ENCODE results near the gene NOP53. TPM values are rescaled to one million over a fixed set of nuclear protein-coding genes. Genes with fewer than 3 reads are reported as not detected.

Gene NOP53
- total and polyA plus RNA-seq, 2 of the 4 experiments (the other 2 are of a cell fraction) = 59.5 to 83.2 TPM

GRCh38 chr19:47730910-47731309, 14.4 kb upstream of the NOP53 start:
- DNase-seq (no peak), ATAC-seq (ENCODE audit: low read depth) (no peak)
- ChIA-PET POLR2A (ENCODE audit: unreplicated experiment) (no interaction called here), CTCF (no interaction called here)
- peaks cover 27% of the 10 kb centered on the region for H3K9me1 ChIP-seq (ENCODE audit: insufficient read depth, low read length)
- H4K8ac ChIP-seq (ENCODE audit: low read depth in 2 of 2, low read length in 2 of 2) = no peak overlapping the region
- 79% methylated on average over 3 of the region's 8 CpGs; no CpG with 5 or more reads in 1 of the 2 experiments for WGBS, 2 experiments (ENCODE audit: extremely low coverage in 2 of 2, insufficient read length in 1 of 2)
- TF ChIP-seq RAD21 (IDR thresholded peaks at IDR 0.05; ENCODE audit: low read length) = no peak
- TF ChIP-seq POLR2A (IDR thresholded peaks at IDR 0.05; ENCODE audit: low read depth, low read length) = no peak
- TF ChIP-seq MAZ (IDR thresholded peaks at IDR 0.05; ENCODE audit: borderline replicate concordance, low read depth, low read length) = no peak
- no peak for TF ChIP-seq MAFK (IDR thresholded peaks at IDR 0.05; ENCODE audit: low read depth, low read length)
- H2BK5ac ChIP-seq (ENCODE audit: low read depth, low read length, poor library complexity, severe bottlenecking) = no peak overlapping the region
- no peak overlapping the region for H2BK20ac ChIP-seq (ENCODE audit: low read depth, low read length)
- dilution Hi-C loops (cut with HindIII; ENCODE audit: low sequenced_read_pairs, unreplicated experiment) = no loop called here
- peaks cover 16% of the 10 kb centered on the region for H3K4me1 ChIP-seq (ENCODE audit: control insufficient read depth, insufficient read depth, low read length)
- no peak overlapping the region for H3K23ac ChIP-seq (ENCODE audit: low read depth, low read length)
- no peak overlapping the region for H4K91ac ChIP-seq (ENCODE audit: insufficient read depth, low read depth, low read length)
- peaks cover 72% of the 10 kb centered on the region for H3K36me3 ChIP-seq (ENCODE audit: control insufficient read depth, insufficient read depth, low read length)
- in situ Hi-C loops (cut with MboI; ENCODE audit: low sequenced_read_pairs) = no loop called here
- no peak overlapping the region for H2AK9ac ChIP-seq (replicated peaks; ENCODE audit: low read depth, low read length, poor library complexity)
- H3K27ac ChIP-seq (ENCODE audit: insufficient read depth, low read length) = no peak overlapping the region
- H3K4ac ChIP-seq (ENCODE audit: low read depth, low read length) = no peak overlapping the region
- H2BK120ac ChIP-seq (ENCODE audit: low read depth, low read length) = no peak overlapping the region
- no peaks in the 10 kb centered on the region for H3K9me3 ChIP-seq (ENCODE audit: control insufficient read depth, insufficient read depth, low read length)
- no peak overlapping the region for H2BK15ac ChIP-seq (ENCODE audit: low read depth, low read length)
- H3K56ac ChIP-seq (ENCODE audit: extremely low read depth, insufficient read depth, low read length) = no peak overlapping the region
- intact Hi-C loops (cut with micrococcal nuclease) = no loop called here
- no peaks in the 10 kb centered on the region for H3K27me3 ChIP-seq (ENCODE audit: control insufficient read depth, insufficient read depth, low read length)
- H3K4me2 ChIP-seq (ENCODE audit: low read depth, low read length) = no peak overlapping the region
- H2AK5ac ChIP-seq (ENCODE audit: low read depth, low read length) = 0 out of 2 replicates have a peak overlapping the region, but pooled peaks have one; percentile 52
- peaks cover 58% of the 10 kb centered on the region for H4K20me1 ChIP-seq (ENCODE audit: insufficient read depth, low read length)
- no TSS peak for BruUV-seq (replicated peaks)
- H4K5ac ChIP-seq (ENCODE audit: low read depth, low read length) = no peak overlapping the region
- H2AFZ ChIP-seq (replicated peaks; ENCODE audit: low read length, poor library complexity) = no peak overlapping the region
- peaks cover 41 to 68% of the 10 kb centered on the region in 2 experiments for H3K79me1 ChIP-seq (ENCODE audit: low read depth in 1 of 2, low read length in 2 of 2)
- no peak overlapping the region for H3K9ac ChIP-seq (ENCODE audit: low read depth, low read length)
- no peak overlapping the region for H3K18ac ChIP-seq (ENCODE audit: low read depth, low read length)
- no peak overlapping the region for H3K14ac ChIP-seq (replicated peaks; ENCODE audit: low read depth, low read length)
- H3K4me3 ChIP-seq (ENCODE audit: insufficient read depth, low read depth, low read length) = no peak overlapping the region

All from IMR-90 (cell line).